ENCODE data around the gene GPSM1.
A peak's percentile ranks its signal among the peaks of the same experiment; 100 is the strongest.

GPSM1 gene

GRCh38 chr9:136327304-136327974 is at the start of gene GPSM1:
Gene GPSM1, plus strand, starts transcription at chr9:136327539. Its CDS starts 157 bp downstream, at chr9:136327696.
- peak within 1 kb of the TSS; percentile 68 for H3K27ac ChIP-seq
- H3K4me3 ChIP-seq (ENCODE audit: low read depth, low read length), result peak within 1 kb of the TSS; percentile 73
- no peak for TF ChIP-seq CTCF (IDR thresholded peaks at IDR 0.05; ENCODE audit: low read depth, low read length, missing control alignments)
- H3K36me3 ChIP-seq (replicated peaks), result no peaks in the 10 kb centered on the region
- no peaks in the 10 kb centered on the region for H3K27me3 ChIP-seq (replicated peaks)
- no peak for DNase-seq
- in situ Hi-C loops (cut with HindIII; ENCODE audit: low pct_ligation_motif_present, low sequenced_read_pairs), result no loop called here

GRCh38 chr9:136277746-136278145 is 49.6 kb upstream of the GPSM1 start:
- Histone ChIP-seq H3K27me3 (replicated peaks) (peaks cover 19% of the 10 kb centered on the region), H3K36me3 (replicated peaks) (no peaks in the 10 kb centered on the region), H3K27ac (no peak overlapping the region), H3K4me3 (ENCODE audit: low read depth, low read length) (no peak overlapping the region)
- in situ Hi-C loops (cut with HindIII; ENCODE audit: low pct_ligation_motif_present, low sequenced_read_pairs), result no loop called here
- no peak for DNase-seq
- no peak for TF ChIP-seq CTCF (IDR thresholded peaks at IDR 0.05; ENCODE audit: low read depth, low read length, missing control alignments)

GRCh38 chr9:136278221-136278620 is 49.1 kb upstream of the GPSM1 start:
- H3K27me3 ChIP-seq (replicated peaks), result peaks cover 19% of the 10 kb centered on the region
- no peak overlapping the region for H3K27ac ChIP-seq
- no peak overlapping the region for H3K4me3 ChIP-seq (ENCODE audit: low read depth, low read length)
- TF ChIP-seq CTCF (IDR thresholded peaks at IDR 0.05; ENCODE audit: low read depth, low read length, missing control alignments), result no peak
- in situ Hi-C loops (cut with HindIII; ENCODE audit: low pct_ligation_motif_present, low sequenced_read_pairs), result no loop called here
- no peak for DNase-seq
- H3K36me3 ChIP-seq (replicated peaks), result no peaks in the 10 kb centered on the region

GRCh38 chr9:136278894-136279293 is 48.4 kb upstream of the GPSM1 start:
- H3K36me3 ChIP-seq (replicated peaks), result no peaks in the 10 kb centered on the region
- in situ Hi-C loops (cut with HindIII; ENCODE audit: low pct_ligation_motif_present, low sequenced_read_pairs), result no loop called here
- no peak for DNase-seq
- H3K4me3 ChIP-seq (ENCODE audit: low read depth, low read length), result no peak overlapping the region
- H3K27me3 ChIP-seq (replicated peaks), result peaks cover 14% of the 10 kb centered on the region
- TF ChIP-seq CTCF (IDR thresholded peaks at IDR 0.05; ENCODE audit: low read depth, low read length, missing control alignments), result no peak
- no peak overlapping the region for H3K27ac ChIP-seq

GRCh38 chr9:136279471-136279870 is 47.9 kb upstream of the GPSM1 start:
- peaks cover 12% of the 10 kb centered on the region for H3K27me3 ChIP-seq (replicated peaks)
- TF ChIP-seq CTCF (IDR thresholded peaks at IDR 0.05; ENCODE audit: low read depth, low read length, missing control alignments), result no peak
- in situ Hi-C loops (cut with HindIII; ENCODE audit: low pct_ligation_motif_present, low sequenced_read_pairs), result no loop called here

More at GRCh38 chr9:136279471-136279870, 47.9 kb upstream of the GPSM1 start:
- Histone ChIP-seq H3K36me3 (replicated peaks) (no peaks in the 10 kb centered on the region), H3K27ac (no peak overlapping the region), H3K4me3 (ENCODE audit: low read depth, low read length) (no peak overlapping the region)
- no peak for DNase-seq
